ENCODE data around the gene YPEL1. TPM values are rescaled to one million over a fixed set of nuclear protein-coding genes. Genes with fewer than 3 reads are reported as not detected.

Gene YPEL1
- total and polyA plus RNA-seq, 12 donors, result 0.84 to 19.4 (median 3.0) TPM

DNA sequence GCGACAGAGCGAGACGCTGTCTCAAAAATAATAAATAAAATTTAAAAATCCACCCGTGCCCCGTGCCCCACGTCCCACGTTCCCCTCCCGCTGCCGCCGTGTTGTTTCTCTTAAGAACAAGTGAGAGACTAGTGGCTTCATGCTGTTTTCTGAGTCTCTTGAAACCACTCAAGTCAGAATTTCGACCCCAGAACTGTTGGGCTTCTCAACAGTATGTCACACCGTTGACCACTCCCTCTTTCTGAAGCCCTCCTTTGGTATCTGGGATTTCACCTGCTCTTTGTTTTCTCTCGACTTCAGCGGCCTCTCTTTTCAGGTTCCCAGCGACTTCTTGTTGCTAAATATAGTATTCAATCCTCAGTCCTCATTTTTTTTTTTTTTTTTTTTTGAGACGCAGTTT lies 68.8 kb downstream of the YPEL1 start:
- WGBS, 4 donors, result 50 to 59% (median 55%) methylated on average over 15 to 16 of the region's 16 CpGs
- no peak for TF ChIP-seq POLR2A (IDR thresholded peaks at IDR 0.05)
- TF ChIP-seq, protein P1, sequence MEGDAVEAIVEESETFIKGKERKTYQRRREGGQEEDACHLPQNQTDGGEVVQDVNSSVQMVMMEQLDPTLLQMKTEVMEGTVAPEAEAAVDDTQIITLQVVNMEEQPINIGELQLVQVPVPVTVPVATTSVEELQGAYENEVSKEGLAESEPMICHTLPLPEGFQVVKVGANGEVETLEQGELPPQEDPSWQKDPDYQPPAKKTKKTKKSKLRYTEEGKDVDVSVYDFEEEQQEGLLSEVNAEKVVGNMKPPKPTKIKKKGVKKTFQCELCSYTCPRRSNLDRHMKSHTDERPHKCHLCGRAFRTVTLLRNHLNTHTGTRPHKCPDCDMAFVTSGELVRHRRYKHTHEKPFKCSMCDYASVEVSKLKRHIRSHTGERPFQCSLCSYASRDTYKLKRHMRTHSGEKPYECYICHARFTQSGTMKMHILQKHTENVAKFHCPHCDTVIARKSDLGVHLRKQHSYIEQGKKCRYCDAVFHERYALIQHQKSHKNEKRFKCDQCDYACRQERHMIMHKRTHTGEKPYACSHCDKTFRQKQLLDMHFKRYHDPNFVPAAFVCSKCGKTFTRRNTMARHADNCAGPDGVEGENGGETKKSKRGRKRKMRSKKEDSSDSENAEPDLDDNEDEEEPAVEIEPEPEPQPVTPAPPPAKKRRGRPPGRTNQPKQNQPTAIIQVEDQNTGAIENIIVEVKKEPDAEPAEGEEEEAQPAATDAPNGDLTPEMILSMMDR (IDR thresholded peaks at IDR 0.05), result no peak
- DNase-seq, result no peak

DNA sequence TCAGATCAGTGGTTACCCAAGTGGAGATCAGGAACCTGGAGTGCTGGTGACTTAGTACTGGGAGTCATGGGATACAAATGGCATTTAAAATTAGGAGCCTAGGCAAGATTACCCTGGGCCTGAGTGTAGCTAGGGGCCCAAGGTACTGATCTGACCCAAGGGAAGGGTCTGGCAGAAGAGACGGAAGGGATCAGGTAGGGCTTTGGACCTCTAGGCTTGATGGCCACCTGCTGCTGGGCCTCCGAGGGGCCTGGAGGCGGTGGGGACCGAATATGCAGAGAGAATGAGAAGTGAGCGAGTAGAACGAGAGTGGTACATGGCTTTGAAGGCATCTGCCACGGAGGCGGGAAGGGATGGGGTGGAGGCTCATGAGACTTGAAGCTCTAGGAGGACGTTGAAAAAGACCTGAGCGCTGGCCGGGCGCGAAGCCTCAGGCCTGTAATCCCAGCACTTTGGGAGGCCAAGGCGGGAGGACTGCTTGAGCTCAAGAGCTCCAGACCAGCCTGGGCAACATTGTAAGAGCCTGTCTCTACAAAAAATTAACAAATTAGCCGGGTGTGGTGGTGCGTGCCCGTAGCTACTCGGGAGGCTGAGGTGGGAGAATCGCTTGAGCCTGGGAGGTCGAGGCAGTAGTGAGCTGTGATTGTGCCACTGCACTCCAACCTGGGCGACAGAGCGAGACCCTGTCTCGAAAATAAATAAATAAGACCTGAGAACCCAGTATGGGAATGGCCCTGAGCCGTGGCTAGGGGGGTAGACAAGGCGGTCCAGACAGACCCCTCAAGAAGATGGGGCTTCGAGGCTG lies 70.3 kb downstream of the YPEL1 start:
- DNase-seq, result no peak
- Histone ChIP-seq H3K4me3 (peak overlapping the region in 2 of 4 donors; percentile 73 to 75), H3K27me3 (no peaks in the 10 kb centered on the region), H3K4me1 (replicated peaks in 1 of 2) (peaks cover 4 to 10% of the 10 kb centered on the region in 2 donors), H3K27ac (peak overlapping the region in 4 of 5 donors; percentile 81 to 96 (median 89)), H3K36me3 (replicated peaks in 1 of 2) (peaks cover 0 to 5% of the 10 kb centered on the region in 2 donors), H3K9me3 (replicated peaks in 1 of 3) (no peaks in the 10 kb centered on the region)
- intact Hi-C loops (cut with DNase I), result no loop called here
- TF ChIP-seq, protein P1 (IDR thresholded peaks at IDR 0.05), result no peak
- no peak for TF ChIP-seq POLR2A (IDR thresholded peaks at IDR 0.05)
- 68 to 81% (median 71%) methylated on average over 20 to 26 of the region's 26 CpGs for WGBS, 4 donors

More for the DNA sequence above, 68.8 kb downstream of the YPEL1 start:
- peaks cover 4 to 10% of the 10 kb centered on the region in 2 donors for H3K4me1 ChIP-seq (replicated peaks in 1 of 2)
- H3K4me3 ChIP-seq, result peak overlapping the region in 2 of 4 donors; percentile 73 to 75
- no peaks in the 10 kb centered on the region for H3K27me3 ChIP-seq
- peak overlapping the region in 2 of 5 donors; percentile 81 to 96 for H3K27ac ChIP-seq
- H3K36me3 ChIP-seq (replicated peaks in 1 of 2), result peaks cover 0 to 21% of the 10 kb centered on the region in 2 donors
- intact Hi-C loops (cut with DNase I), result no loop called here
- no peaks in the 10 kb centered on the region for H3K9me3 ChIP-seq (replicated peaks in 1 of 3)

DNA sequence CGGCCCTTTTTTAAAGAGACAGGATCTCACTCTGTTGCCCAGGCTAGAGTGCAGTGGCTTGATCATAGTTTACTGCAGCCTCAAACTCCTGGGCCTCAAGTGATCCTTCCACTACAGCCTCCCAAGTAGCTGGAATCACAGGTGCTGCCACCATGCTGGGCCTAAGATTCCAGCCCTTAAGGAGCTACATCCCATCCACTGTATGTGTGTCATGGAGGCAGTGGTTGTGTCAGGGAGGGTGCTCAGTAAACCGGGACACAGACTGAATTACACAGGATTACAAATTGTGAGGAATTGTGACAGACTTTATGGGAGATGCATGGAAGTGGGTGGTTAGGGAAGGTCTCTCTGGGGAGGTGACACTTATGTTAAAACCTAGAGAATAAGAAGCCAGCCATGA lies 71.9 kb downstream of the YPEL1 start:
- H3K27me3 ChIP-seq, result no peaks in the 10 kb centered on the region
- H3K27ac ChIP-seq, result no peak overlapping the region
- H3K36me3 ChIP-seq (replicated peaks in 1 of 2), result no peaks in the 10 kb centered on the region
- 81 to 93% (median 90%) methylated on average over 2 of the region's 2 CpGs for WGBS, 4 donors
- TF ChIP-seq, protein P1 (IDR thresholded peaks at IDR 0.05), result no peak
- no peak for TF ChIP-seq POLR2A (IDR thresholded peaks at IDR 0.05)
- H3K9me3 ChIP-seq (replicated peaks in 1 of 3), result no peaks in the 10 kb centered on the region
- DNase-seq, result no peak
- peaks cover 4 to 10% of the 10 kb centered on the region in 2 donors for H3K4me1 ChIP-seq (replicated peaks in 1 of 2)
- no peak overlapping the region for H3K4me3 ChIP-seq
- intact Hi-C loops (cut with DNase I), result no loop called here

DNA sequence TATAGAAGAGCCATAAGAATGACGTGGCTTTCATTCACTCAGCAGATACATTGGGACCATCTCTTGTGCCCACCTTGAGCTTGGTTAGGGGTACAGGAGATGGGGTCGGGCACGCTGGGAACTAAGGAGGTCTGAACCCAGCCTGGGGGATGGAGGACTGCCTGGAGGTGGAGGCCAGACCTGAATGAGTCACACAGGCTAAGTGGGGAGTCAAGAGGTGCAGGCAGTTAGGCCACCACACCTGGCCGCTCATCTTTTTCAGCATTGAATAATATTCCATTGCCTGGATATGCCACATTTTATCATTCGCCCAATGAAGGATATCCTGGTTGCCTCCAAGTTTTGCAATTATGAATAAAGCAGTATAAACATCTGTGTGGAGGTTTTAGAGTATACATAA lies 73.6 kb downstream of the YPEL1 start:
- WGBS, 4 donors, result 86 to 90% (median 87%) methylated on average over 5 of the region's 5 CpGs

More for the DNA sequence above, 73.6 kb downstream of the YPEL1 start:
- DNase-seq, result no peak
- H3K9me3 ChIP-seq (replicated peaks in 1 of 3), result no peaks in the 10 kb centered on the region
- TF ChIP-seq, protein P1 (IDR thresholded peaks at IDR 0.05), result no peak
- TF ChIP-seq POLR2A (IDR thresholded peaks at IDR 0.05), result no peak
- H3K36me3 ChIP-seq (replicated peaks in 1 of 2), result no peaks in the 10 kb centered on the region
- intact Hi-C loops (cut with DNase I), result no loop called here
- H3K27ac ChIP-seq, result no peak overlapping the region
- no peaks in the 10 kb centered on the region for H3K27me3 ChIP-seq
- H3K4me1 ChIP-seq (replicated peaks in 1 of 2), result peaks cover 4% of the 10 kb centered on the region in 2 donors
- H3K4me3 ChIP-seq, result no peak overlapping the region
